Mesothelial cell of epicardium (in vitro differentiated cells): Measurements from ENCODE around the gene ATF7IP2. TPM values are rescaled to one million over a fixed set of nuclear protein-coding genes. Genes with fewer than 3 reads are reported as not detected.

Source experiments
- DNase-seq, 2 experiments: peaks; one replicate each; pipeline ENCODE4 v3.0.0; 2021; ENCODE audit warnings: low spot score in 2 of 2; ENCODE audit not compliant: unreplicated experiment in 2 of 2
- H3K27ac Mint-ChIP-seq: 2 replicates; pipeline ENCODE4 v1.8.0; 2021; ENCODE audit warnings: mixed read lengths
- H3K27me3 Mint-ChIP-seq: 2 replicates; pipeline ENCODE4 v1.8.0; 2021; ENCODE audit warnings: low read depth, mixed read lengths
- H3K36me3 Mint-ChIP-seq: 2 replicates; pipeline ENCODE4 v1.8.0; 2021; ENCODE audit warnings: mixed read lengths
- H3K4me1 Mint-ChIP-seq: 2 replicates; pipeline ENCODE4 v1.8.0; 2021; ENCODE audit warnings: mixed read lengths
- H3K4me3 Mint-ChIP-seq: 2 replicates; pipeline ENCODE4 v1.8.0; 2021; ENCODE audit warnings: mild to moderate bottlenecking, moderate library complexity, mixed read lengths
- H3K9me3 Mint-ChIP-seq: 2 replicates; pipeline ENCODE4 v1.8.0; 2021; ENCODE audit warnings: mixed read lengths
- CTCF ChIP-seq: fragments of 200-600 bp; sonication (generic); IDR thresholded peaks from one replicate; pipeline ENCODE4 v1.5.0; 2021; ENCODE audit warnings: antibody characterized with exemption; ENCODE audit not compliant: unreplicated experiment
- total RNA-seq: library from RNA; stranded (reverse); gene quantifications from 3 replicates; pipeline ENCODE4 v1.2.1, GENCODE V29; 2021

The ATF7IP2 gene
- total RNA-seq, 1 donor from 2014 or later: 50.9 TPM

GRCh38 chr16:10388988-10389387, 3.1 kb downstream of the ATF7IP2 start:
- Mint-ChIP-seq H3K4me3 (peak overlapping the region; percentile 50), H3K4me1 (peaks cover 14% of the 10 kb centered on the region), H3K27ac (no peak overlapping the region), H3K9me3 (peaks cover 10% of the 10 kb centered on the region), H3K36me3 (peaks cover 33% of the 10 kb centered on the region), H3K27me3 (no peaks in the 10 kb centered on the region)
- TF ChIP-seq CTCF: no peak
- no peak for DNase-seq

- Mint-ChIP-seq H3K27ac (no peak overlapping the region), H3K36me3 (peaks cover 39% of the 10 kb centered on the region), H3K9me3 (peaks cover 16% of the 10 kb centered on the region), H3K4me1 (peaks cover 14% of the 10 kb centered on the region), H3K27me3 (no peaks in the 10 kb centered on the region), H3K4me3 (no peak overlapping the region)
- TF ChIP-seq CTCF: no peak
- DNase-seq: no peak
These were observed 4.5 kb downstream of the ATF7IP2 start for GRCh38 chr16:10390330-10390729.

DNA sequence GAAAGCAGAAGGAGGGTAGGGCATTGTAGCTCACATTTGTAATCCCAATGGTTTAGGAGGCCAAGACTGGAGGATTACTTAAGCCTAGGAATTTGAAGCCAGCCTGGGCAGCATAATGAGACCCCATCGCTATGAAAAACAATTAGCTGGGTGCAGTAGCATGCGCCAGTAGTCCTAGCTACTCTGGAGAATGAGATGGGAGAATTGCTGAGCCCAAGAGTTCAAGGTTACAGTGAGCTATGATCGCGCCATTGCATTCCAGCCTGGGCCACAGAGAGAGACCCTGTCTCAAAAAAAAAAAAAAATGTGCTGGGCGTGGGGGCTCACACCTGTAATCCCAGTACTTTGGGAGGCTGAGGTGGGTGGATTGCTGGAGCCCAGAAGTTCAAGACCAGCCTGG, 5.0 kb downstream of the ATF7IP2 start:
- Mint-ChIP-seq H3K36me3 (peaks cover 40% of the 10 kb centered on the region), H3K4me3 (no peak overlapping the region), H3K27ac (no peak overlapping the region), H3K9me3 (peaks cover 19% of the 10 kb centered on the region), H3K4me1 (peaks cover 14% of the 10 kb centered on the region), H3K27me3 (no peaks in the 10 kb centered on the region)
- no peak for DNase-seq
- no peak for TF ChIP-seq CTCF

DNA sequence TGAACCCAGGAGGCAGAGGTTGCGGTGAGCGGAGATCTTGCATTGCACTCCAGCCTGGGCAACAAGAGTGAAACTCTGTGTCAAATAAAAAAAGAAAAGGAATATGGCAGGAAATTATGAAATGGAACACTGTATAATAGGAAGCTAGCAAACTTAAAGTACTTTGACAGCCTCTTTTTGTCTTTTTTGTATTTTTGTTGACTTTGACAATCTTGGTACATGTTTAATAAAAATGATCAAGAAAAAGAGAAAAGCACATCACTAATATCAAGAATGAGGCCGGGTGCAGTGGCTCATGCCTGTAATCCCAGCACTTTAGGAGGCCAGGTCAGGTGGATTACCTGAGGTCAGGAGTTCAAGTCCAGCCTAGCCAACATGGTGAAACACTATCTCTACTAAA, 5.5 kb downstream of the ATF7IP2 start:
- Mint-ChIP-seq H3K9me3 (peaks cover 23% of the 10 kb centered on the region), H3K4me3 (no peak overlapping the region), H3K27ac (no peak overlapping the region), H3K36me3 (peaks cover 42% of the 10 kb centered on the region), H3K27me3 (no peaks in the 10 kb centered on the region), H3K4me1 (peaks cover 14% of the 10 kb centered on the region)
- no peak for DNase-seq
- no peak for TF ChIP-seq CTCF

DNA sequence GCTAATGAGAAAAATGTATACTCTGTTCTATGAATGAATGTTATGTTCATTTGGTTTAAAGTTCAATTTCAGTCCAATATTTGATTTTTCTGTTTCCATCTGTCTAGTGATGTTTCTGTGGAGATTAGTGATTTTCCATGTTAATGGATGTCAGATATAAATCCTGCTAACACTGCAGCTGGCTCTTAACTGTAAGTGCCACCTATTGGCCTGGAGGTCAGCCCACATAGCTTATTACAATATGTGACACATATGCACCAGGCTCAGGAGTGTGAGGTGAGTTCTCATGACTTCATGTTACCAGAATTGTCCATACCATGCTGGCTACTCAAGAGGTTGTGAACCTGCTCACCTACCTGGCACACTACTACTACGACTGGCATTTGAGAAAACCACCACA, 17.1 kb downstream of the ATF7IP2 start:
- no peak for TF ChIP-seq CTCF
- H3K27me3 Mint-ChIP-seq: no peaks in the 10 kb centered on the region
- H3K4me3 Mint-ChIP-seq: no peak overlapping the region
- H3K4me1 Mint-ChIP-seq: no peaks in the 10 kb centered on the region
- H3K27ac Mint-ChIP-seq: no peak overlapping the region
- peaks cover 72% of the 10 kb centered on the region for H3K36me3 Mint-ChIP-seq
- H3K9me3 Mint-ChIP-seq: peaks cover 58% of the 10 kb centered on the region
- no peak for DNase-seq

- no peaks in the 10 kb centered on the region for H3K4me1 Mint-ChIP-seq
- H3K4me3 Mint-ChIP-seq: no peak overlapping the region
- H3K9me3 Mint-ChIP-seq: peaks cover 66% of the 10 kb centered on the region
- no peak overlapping the region for H3K27ac Mint-ChIP-seq
- H3K27me3 Mint-ChIP-seq: no peaks in the 10 kb centered on the region
- TF ChIP-seq CTCF: no peak
- no peak for DNase-seq
- H3K36me3 Mint-ChIP-seq: peaks cover 81% of the 10 kb centered on the region
These were observed 19.6 kb downstream of the ATF7IP2 start for GRCh38 chr16:10405386-10405939.
